NCI-H226 (cell line): ENCODE results near the gene SLC52A1.
"Not testable (repeated sequence)": the region's sequence is repeated elsewhere in the genome, so short reads cannot be mapped to it uniquely, and the experiment has no call there.

Experiments used
- DNase-seq: peaks from one replicate; pipeline ENCODE4 v3.0.0-alpha.2; 2015

The SLC52A1 gene

DNA sequence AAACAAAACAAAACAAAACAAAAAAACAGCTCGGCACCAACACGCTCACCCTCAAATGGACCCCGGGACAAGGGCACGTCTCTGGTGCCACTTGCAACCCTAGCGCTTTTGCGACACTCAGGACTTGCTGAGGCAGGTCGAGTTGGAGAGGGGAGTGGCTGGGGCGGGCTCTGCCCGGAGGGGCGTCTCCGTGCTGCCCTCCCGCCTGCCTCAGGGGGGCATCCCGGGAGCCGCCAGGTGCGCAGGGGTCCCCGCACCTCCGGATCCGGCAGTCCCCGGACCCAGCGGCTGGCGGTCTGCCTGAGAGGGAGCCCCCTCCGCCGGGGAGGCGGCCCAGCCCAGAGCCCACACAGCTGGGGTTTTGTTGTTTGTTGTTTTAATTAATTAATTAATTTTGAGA, at the start of gene SLC52A1:
SLC52A1 (minus strand) TSS at position 112 of the 400 bp plus-strand sequence. CDS start 820 bp downstream, outside the sequence.
- no peak for DNase-seq

DNA sequence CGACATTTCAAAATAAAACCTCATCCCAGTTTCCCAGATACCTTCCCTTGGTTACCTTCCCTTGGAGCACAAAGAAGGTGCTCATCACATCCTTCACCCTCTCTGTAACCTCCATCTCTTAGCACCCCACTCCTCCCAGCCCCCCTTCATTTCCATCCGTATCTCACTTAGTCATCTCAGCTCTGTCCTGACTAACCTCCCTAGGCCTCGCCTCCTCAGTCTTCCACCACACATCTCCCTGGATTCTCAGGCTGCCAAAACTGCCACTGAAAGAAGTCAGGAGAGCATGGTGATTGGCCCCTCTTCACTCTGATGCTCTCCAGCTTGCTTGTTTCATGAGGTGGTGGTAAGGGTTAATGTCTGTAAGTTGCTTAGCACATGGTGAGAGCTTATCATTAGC, 45.4 kb upstream of the SLC52A1 start:
- DNase-seq = no peak

DNA sequence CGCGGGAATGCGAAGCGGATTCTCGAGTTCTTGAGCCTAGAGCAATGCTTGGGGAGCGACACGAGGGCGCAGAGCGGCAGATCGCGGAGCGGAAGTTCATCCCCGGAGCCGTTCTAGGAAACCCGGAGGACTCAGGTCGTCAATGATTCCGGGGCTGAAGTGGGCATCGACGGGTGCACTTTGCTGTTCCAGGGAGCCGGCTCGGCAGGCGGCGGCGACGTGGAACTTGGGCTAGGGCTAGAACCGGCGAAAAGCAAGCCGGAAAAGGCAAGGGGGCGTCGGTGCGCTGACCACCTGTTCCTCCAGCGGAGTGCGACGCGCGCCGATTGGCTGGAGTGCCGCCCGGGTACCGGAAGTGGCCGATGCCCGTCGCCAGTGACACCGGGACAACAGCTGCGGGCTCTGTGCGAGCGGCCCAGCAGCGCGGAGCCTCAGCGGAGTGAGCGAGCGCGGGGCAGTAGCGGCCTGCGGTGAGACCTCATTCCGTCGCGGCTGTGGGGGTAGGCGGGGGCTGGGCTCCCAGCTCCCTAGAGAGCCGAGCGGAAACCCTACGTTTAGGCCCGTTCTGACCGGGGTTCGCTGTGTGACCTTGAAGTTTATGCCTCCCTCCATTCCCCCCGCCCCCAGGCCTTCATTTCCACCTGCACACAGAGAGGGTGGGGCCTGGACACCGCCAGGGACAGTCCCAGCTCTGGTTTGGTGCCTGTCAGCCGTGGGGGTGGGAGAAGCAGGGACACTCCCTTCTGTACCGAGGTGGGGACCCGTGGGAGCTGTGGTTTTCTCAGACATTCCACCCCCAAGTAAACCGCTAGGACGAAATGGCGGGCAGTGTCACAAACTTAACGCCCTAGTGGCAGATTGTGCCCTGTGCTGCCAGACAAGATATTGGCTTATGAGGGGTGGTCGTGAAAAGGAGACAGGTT, 43.1 kb upstream of the SLC52A1 start, which contains the start of gene ZFP3:
ZFP3 (plus strand) TSS at position 362 of the 923 bp plus-strand sequence. CDS start 13,038 bp downstream, outside the sequence.
- peak; percentile 75 for DNase-seq

DNA sequence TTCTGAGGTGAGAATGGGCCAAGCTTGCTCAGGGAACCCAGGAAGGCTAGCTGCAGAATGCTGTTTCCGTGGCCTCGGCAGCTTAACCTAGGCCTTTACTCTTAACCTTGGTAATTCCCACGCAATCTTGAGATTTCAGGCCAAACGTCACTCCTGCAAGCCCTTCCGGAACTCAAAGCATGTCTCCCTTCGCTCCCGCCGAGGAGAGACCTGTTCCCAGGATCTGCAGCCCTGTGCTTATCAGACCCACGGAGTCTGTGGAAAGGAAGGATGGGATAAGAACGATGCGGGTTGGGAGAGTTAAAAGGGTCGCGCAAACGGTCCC, 42.5 kb upstream of the SLC52A1 start:
- DNase-seq = no peak

DNA sequence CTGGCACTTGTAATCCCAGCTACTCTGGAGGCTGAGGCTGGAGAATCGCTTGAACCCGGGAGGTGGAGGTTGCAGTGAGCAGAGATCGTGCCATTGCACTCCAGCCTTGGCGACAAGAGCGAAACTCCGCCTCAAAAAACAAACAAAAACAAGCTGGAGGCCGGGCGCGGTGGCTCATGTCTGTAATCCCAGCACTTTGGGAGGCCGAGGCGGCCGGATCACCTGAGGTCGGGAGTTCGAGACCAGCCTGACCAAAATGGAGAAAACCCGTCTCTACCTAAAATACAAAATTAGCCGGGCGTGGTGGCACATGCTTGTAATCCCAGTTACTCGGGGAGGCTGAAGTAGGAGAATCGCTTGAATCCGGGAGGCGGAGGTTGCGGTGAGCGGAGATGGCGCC, 42.0 kb upstream of the SLC52A1 start:
- DNase-seq = not testable (repeated sequence)

DNA sequence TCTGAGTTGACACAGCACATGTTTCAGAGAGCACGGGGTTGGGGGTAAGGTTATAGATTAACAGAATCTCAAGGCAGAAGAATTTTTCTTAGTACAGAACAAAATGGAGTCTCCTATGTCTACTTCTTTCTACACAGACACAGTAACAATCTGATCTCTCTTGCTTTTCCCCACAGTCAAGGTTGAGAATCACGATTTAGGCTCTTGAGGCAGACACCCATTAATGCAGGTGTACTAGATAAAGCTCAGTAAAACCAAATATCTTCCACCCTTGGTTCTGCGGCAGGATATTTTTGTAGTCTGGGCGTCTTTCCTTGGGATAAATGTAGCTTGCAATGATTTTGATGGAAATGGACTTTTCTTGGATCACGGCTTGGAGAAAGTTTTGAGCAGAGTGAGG, 40.2 kb upstream of the SLC52A1 start:
- not testable (repeated sequence) for DNase-seq

DNA sequence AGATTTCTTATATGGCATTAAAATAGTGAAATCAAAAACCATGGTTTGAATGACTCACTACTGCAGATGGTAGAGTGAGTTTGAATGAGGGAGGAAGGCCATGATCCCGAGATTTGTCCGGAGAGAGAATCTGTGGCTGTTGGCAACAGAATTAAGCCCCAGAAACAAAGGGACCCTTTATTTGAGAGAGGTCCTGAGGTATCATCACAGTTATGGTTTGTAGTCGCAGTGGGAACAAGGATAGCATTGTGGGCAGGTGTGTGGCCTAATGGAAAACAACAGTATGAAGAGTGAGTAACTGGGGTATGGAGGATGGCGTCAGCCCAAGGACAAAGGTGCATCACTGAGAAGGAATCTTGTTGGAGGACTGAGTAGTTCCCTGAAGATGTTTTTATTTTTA, 34.5 kb upstream of the SLC52A1 start:
- DNase-seq = no peak

DNA sequence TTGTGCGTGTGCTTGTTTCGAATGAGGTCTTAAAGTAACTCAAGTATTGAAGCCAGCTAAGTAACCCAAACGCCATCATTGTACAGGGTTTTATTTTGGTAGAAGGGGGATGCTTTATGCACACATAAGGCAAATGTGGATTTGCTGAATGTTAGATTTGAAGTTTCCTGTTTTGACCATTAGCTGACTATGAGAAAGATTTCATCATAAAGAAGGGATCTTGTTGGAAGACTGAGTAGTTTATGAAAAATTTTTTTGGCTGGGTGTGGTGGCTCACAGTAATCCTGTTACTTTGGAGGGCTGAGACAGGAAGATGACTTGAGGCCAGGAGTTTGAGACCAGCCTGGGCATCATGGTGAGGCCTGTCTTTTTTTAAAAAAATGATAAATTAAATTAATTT, 33.0 kb upstream of the SLC52A1 start:
- DNase-seq = no peak

DNA sequence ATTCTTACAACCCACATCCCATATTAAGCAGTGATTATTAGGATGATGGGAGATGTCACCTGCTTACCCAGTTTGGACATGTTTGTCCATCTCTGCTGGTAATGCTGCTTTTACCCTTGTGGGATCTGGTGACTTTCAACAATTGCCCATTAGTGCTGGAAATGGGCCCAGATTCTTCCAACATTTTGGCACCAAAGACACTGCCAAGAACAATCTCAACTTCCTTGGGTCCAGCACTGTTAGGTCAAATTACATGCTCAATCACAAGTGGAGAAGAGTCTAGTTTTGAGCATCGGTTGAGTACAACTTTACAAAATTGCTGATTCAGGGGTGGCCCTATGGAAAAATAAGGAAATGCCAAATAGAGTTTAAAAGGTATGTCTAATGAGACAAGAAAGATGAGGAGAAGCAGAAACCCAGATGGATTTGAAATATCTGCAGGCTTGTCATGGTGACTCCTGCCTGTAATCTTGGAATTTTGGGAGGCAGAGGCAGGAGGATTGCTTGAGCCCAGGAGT, 30.1 kb upstream of the SLC52A1 start:
- no peak for DNase-seq

DNA sequence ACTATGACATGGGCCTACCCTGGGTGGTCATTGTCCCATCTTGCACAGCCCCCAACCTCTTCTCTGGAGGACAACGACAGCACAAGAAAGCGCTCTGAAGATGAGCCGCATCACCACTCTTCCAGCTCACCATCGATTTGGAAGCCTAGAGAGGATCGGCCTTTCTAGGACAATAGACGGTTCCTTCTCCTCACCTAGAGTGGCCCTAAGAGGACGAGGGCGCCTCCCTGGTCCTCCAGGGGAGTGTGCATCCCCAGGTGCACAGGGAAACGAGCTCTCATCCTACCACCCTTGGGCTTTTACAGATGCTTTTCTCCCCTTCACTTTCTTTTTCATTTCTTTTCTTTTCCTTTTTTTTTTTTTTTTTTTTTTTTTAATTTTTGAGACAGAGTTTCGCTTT, 20.3 kb upstream of the SLC52A1 start:
- DNase-seq = no peak

DNA sequence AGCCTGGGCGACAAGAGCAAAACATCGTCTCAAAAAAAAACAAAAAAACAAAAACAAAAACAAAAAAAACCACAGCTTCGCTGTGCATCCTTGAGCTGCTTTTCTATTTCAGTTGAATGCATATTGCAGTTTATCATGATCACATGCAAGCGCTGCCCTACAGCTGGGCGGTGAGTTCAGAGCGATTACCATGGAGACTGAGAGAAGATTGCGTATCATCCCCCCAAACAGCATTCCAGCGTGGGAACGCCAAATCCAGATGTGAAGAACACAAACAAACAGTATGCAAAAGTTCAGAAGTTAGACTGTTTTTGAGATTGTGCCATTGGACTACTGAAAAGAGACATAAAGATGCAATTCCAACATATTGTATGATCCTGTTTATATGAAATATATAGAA, 15.1 kb upstream of the SLC52A1 start:
- DNase-seq = no peak

DNA sequence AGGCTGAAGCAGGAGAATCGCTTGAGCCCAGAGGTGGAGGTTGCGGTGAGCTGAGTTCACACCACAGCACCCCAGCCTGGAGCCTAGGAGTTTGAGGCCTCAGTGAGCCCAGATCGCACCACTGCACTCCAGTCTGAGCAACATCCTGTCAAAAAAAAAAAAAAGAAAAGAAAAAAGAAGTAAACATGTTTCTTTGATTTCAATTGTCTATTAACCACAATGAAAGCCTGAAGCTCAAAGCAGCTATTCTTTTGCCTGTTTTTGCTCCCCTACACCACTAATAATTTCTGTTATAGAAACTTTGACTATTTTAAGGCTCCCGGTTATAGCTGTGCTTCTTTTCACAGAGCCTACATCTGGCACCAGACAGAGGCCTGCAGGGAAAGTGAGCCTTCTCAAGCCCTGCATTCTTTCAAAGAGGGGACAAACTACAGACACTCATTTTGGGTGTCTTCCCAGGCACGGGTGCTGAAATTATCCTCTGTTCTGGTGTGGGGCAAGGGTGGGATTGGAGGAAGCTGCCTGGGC, 14.2 kb upstream of the SLC52A1 start:
- DNase-seq = no peak

DNA sequence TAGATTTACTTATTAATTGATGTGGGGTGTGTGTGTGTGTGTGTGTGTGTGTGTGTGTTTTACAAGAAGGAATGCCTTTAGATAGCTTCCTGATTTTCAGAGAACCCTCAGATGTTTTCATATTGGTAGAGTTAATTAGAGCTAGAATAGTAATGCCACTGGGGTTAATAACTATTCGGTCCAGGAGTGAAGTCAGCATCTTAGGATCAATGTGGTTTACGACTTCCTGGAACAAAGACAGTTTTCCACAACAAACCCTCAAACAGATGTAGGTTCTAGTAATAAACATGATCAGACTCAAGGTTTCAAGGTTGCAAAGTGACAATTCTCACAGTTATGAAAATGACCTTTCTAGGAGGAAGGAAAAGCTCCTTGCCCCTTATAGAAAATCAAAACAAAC, 12.2 kb upstream of the SLC52A1 start:
- DNase-seq = no peak

DNA sequence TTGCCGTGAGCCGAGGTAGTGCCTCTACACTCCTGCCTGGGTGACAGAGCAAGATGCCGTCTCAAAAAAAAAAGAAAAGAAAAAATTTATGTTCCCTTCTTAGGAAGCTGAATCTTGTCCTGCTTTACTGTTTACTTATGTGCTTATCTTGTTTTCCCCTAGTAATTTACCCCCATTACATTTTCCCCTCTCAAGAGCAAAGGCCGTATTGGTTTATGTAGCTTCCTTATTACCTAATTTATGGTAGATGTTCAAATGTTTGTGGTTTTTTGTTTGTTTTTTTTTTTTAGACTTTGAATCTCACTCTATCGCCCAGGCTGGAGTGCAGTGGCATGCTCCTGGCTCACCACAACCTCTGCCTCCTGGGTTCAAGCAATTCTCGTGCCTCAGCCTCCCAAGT, 10.3 kb upstream of the SLC52A1 start:
- no peak for DNase-seq

DNA sequence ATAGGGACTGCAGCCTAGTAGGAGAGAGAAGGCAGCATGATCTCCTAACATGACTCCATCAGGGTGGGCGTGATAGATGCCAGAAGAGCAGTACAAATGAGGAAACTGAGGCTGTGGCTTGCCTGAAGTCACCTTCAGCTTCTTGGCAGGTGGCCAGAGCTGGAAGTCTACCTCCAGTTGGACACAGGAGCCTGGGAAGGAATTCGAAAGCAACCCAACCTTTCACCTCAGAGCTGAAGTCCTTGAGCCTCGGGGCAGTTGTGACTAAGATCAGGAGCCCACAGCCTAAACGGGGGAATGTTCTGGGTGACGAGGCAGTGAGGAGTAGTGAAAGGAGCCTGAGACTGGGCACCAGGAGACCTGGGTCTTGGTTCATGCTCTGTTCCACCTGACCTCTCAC, 9.4 kb upstream of the SLC52A1 start:
- no peak for DNase-seq

DNA sequence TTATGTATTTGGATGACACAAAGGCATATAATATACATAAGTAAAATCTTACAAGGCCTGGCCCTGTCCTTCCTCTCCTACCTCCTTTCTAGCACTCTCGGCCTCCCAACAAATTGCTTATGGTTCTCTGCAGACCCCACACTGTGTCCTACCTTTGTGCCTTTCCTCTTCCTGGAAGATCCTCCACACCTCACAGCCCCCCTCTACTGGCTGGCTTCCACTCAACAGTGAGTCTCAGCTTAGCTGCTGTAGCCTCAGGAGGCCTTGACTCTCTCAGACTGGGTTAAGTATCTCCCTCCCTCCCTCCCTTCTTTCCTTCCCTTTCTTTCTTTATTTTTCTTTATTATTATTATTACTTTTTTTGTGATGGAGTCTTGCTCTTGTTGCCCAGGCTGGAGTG, 8.3 kb upstream of the SLC52A1 start:
- DNase-seq = no peak

DNA sequence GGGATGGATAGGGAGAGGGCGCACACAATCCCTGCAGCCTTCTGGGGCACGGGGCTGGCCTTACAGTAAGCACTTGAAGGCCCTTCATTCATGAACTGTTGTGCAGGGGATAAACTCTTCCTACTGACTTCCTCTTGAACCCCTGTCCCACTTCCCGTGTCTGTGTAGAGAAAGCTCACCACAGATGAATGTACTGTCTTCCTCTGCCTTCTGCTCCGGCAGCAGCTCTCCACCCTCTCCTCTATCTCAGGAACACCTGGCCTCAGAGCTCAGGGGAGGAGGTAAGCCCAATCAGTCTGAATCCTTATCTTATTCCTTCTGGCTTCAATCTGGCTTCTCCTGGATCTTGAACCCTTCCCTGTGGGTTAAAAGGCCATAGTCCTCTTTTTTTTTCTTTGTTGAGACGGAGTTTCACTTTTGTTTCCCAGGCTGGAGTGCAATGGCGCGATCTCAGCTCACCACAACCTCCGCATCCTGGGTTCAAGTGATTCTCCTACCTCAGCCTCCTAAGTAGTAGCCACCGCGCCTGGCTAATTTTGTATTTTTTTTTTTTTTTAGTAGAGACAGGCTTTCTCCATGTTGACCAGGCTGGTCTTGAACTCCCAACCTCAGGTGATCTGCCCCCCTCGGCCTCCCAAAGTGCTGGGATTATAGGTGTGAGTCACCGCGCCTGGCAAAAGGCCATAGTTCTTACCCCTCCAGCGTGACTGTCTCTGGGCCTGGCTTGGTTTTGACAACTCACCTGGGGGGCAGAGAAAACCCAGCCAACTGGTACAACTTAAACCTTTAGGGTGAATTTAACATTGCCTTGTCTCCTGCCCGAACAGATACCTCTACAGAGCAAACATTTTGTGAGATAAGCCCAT, 7.2 kb upstream of the SLC52A1 start:
- DNase-seq = no peak

DNA sequence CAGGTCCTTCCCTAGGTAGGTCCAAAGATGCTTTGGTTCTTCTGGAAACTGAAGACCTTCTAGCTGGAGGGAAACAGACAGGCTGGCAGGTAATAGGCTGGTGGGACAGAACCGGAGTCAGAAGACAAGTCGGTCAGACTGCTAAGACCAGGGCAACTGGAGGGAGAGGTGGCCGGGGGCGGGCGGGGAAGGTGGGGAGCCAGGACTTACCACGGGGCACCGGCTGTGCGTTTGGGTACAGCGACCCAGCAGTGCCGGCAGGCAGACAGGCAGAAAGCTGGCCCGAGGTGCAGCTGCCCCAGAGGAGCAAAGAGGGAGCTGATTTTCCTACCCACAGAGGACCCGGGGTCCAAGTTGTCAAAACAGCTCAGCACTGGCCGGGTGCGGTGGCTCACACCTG, 575 bp downstream of the SLC52A1 start:
- no peak for DNase-seq

DNA sequence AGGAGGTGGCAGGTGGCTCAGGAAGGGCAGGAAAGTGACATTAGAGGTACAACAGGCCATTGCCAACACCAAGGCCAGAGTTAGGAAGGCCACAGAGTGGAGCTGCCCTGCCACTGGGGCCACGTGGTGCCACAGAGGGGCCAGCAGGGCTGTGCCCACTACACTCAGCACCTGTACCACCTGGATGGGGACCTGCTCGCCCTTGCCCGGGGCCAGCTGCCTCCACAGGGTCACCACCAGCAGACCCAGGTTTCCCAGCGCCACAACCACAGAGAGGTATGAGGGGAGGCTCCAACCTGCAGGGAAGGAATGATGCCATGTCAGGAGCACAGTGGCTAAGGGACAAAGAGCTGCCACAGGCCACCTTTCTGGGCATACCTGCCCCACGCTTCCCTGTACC, 1.2 kb downstream of the SLC52A1 start:
- DNase-seq = no peak

DNA sequence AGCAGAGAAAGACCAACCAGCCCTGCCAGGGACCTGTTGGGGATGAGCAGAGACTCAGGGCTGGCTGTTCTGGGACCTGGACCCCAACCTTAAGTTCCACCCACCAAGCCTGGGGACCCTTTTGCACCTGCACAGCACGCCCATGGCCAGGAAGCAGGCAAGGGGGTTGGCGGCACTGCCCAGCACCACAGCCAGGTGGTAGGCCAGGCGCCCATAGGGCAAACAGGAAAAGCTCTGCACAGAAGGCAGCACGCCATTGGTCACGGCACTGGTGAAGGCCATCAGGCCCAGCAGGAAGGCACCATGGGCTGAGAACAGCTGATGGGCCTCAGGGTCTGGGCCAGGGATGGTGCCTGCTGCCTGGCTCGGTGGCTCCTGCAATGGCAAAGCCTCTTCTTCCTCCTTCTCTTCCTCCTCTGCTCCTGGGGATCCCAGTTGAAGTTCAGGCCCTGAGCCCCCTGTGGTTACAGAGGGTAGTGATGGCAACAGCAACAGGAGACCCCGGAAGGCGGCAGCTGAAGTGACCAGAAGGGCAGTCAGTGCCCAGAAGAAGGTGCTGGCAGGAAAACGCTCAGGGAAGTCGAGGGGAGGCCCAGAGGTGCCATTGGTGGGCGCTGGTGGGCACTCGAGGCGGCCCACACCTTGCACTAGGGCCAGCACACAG, 1.7 kb downstream of the SLC52A1 start:
- no peak for DNase-seq

DNA sequence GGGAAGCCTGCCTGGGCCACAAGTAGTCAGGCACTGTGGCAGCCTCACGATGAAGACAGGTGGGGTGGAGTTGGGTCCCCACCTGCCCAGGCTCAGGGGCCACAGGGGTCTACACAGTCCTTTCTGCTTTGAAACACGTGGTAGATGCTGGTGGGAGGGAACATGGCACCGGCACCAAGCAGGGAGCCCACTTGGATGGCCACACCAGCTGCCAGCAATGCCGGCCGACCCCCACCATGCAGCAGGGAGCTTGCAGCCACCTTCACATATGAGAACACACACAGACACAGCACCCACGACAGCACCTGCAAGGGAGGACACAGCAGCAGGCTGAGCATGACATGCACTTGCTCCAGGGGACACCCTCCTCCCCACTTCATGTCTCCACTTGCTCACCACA, 2.4 kb downstream of the SLC52A1 start:
- DNase-seq = no peak

DNA sequence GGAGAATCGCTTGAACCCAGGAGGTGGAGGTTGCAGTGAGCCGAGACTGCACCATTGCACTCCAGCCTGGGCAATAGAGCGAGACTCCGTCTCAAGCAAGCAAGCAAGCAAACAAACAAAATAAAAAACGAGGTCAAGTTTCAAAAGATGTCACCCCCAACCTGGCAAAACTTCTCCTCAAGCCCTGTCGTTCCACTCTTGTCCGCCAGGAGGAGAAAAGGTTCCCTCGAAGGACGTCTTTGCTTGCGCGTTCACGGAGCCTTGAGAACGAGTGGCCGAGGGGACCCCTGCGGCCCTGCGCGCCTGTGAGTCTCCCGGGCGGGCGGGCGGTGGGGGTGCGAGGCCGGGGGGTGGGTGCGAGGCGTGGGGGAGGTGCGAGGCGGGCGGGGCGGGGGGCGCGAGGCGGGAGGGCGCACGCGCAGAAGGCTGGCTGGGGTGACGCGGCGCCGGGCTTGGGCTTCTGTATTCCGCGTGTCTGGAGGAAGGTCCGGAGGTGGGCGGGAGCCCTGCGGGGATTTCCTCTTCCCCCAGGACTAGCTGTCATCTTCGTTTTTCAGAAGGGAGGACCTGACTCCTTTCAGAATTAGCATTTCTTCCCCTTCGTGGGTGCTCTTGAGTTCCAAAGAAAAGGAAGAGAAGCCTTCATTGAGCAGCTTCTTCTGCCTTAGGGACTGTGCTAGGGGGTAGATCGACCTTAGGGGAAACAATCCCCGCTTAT, 3.7 kb downstream of the SLC52A1 start:
- DNase-seq = peak; percentile 61
